ENCODE measurements around the gene RNF128.
A peak's percentile ranks its signal among the peaks of the same experiment; 100 is the strongest.

The RNF128 gene

GRCh38 chrX:106726485-106727437 lies at the start of gene RNF128:
TSS of gene RNF128 (plus strand) at chrX:106726701. CDS start at chrX:106726914, 213 bp downstream.
- DNase-seq, result peak in 1 of 2 donors; percentile 2

GRCh38 chrX:106680716-106681115 lies 45.8 kb upstream of the RNF128 start:
- no peak for DNase-seq

- DNase-seq, result no peak
Measured at GRCh38 chrX:106684207-106684606, 42.3 kb upstream of the RNF128 start.

DNA sequence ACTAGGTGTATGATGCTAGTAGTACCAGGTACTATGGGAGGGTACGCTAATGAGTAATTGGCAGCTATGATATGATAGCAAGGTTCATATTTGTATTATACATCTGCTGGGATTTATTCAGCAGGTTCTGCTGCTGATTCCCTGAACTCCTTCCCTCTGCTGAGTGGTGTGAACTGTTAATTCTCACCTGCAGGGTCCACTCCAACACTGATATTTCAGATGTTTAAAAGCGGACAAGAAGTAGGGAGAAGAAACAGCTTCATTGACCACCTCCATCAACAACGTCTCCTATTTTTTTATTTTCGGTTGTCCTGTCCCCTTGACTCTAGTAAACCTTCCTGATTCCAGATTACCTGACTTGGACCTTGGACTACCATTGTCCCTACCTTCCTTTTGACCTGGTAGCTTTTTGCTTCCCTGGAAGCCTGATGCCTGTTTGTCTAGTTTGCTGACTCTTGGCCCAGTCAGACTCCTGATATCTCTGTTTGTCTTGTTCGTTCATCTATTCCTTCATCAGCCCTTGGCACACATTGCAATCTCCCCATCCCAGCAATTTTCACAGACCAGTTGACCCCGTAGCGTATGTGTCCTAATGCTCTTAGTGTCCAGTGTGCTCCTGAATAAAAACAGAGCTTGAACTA lies 34.0 kb upstream of the RNF128 start:
- DNase-seq, result no peak

DNA sequence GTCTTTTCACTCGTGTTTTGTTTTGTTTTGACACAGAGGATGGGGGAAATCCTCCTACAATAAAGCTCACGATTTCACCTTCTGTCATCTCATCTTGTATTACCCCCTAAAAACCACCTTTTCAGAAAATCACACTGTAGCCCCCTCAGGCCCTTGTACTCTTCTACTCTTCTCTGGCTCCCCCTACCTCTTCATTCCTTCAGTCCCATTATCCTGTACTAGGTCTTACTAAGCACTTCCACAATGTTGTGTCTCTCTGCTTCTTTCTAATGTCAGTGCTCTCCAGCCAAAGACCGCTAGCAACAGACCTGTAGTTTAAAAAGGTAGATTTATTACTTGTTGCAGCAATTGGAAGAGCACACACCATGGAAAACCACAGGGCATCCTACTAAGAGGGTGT lies 30.0 kb upstream of the RNF128 start:
- DNase-seq, result no peak

DNA sequence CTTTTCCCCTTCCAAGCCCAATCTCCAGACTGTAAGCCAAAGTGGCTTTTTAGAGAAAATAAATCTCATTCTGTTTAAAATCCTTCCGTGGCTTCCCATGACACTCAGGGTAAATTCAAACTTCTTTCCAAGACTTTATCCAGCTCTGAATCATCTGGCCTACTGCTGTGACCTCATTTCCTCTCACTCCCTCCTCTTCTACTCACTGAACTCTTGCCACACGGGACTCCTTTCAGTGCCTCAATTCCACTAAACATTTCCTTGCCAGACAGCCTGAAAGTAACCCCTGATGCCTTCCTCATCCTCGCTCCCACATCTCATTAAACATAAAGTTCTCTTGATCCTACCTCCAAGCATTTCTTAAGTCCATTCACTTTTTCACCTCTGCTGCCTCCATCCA lies 27.8 kb upstream of the RNF128 start:
- no peak for DNase-seq

GRCh38 chrX:106702636-106703035 lies 23.9 kb upstream of the RNF128 start:
- DNase-seq, result no peak

DNA sequence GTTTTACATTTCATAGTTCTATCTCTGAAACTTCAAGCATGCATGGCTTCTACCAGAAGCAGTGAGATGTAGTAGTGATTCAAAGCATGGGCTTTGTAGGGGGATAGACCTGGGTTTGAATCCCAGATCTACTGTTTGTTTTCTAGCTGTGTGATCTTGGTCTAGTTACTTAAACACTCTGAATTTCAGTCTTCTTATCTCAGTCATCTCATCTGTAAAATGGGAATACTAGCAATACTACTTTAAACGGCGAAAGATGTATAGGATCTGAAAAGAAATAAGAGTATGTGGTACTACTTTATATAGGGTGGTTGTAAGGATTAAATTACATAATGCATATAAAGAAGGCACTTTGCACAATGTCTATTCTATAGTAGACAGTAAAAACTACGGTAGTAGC lies 20.0 kb upstream of the RNF128 start:
- no peak for DNase-seq

GRCh38 chrX:106707771-106708454 lies 18.6 kb upstream of the RNF128 start:
- DNase-seq, result no peak

DNA sequence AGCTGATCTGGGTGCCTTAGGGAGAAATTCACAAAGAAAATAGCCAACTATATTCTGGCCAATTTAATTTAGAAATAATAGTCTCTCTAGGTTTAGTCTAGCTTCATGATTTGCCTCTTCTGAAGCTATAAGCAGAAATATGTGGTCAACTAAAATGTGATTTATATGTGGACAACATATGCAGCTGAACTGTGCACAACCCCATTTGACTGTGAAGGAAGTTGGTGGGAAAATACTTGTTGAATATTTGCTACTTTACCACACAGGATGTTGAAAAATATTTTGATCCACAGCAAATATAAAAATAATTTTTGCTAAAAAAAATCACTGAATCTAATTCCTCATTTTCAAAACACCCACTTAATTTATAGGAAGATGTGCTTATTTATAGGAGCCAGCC lies 15.7 kb upstream of the RNF128 start:
- DNase-seq, result no peak

- no peak for DNase-seq
Measured at GRCh38 chrX:106711375-106711774, 15.1 kb upstream of the RNF128 start.

GRCh38 chrX:106716004-106716403 lies 10.5 kb upstream of the RNF128 start:
- DNase-seq, result no peak

DNA sequence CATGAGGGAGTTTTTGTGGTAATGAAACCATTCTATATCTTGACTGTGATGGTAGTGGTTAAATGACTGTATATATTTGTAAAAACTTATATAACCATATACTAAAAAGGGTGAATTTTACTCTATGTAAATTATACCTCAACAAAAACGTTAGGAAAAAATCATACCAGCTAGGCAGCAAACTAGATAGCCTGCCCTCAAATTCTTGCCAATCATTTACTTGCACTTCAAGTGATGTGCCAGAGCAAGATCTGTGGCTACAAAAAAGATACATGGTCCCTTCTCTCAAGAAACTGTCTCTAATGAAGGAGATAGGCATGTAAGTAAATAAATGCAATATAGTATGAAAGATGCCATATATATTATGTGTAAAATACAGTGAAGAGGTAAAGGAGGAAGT lies 10.0 kb upstream of the RNF128 start:
- no peak for DNase-seq

GRCh38 chrX:106718709-106719108 lies 7.8 kb upstream of the RNF128 start:
- no peak for DNase-seq

DNA sequence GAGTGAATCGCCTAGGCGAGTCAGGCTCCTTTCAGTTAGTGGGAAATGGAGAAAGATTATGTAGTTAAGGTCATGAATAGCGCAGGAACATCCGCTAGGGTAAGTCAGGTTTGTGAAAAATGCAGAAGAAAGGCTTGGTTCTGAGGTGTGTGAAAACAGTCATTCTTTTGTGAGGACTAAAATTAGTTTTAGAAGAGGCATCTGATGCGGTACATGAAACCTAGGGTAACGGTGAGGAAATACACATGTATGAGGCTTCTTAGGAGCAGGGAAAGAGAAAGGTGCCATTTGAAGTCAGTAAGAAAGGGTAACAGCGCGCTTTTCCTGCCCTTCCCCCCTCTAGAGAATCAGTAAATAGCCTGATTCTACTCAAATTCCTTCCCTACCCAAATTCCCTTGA lies 570 bp upstream of the RNF128 start:
- no peak for DNase-seq

DNA sequence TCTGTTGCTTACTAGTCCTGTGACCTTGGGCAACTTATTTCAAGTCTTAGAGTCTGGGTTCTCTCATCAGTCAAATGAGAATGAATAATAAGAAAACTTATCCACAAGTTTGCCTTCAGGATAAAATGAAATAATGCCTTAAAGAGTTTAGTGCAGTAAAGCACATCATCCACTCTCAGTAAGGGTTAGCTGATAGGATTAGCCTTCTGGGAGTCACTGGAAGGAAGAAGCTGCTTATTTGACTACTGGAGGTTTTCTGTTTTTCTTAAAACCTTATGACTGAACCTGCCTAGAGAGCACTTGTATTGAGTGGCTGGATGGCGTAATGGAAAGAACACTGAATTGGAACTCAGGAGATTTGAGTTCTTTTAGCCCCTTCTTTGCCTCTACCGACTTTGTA lies 1.8 kb downstream of the RNF128 start:
- no peak for DNase-seq

DNA sequence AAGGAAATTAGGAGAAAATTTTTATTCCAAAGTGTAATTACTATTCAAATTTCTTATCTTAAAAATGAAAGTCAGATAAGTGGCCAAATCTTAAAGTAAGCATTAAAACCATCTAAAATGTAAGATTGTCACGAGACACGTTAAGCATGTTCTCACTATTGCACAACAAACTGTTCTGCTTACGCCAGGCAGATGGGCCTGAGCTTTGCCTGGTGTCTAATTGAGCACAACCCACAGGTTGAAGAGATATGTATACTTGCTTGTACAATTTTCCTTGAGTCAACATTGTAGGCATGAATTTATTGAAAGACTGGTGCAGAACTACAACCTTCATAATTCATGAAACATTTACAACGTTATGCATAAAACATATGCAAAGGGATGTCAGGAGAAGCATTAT lies 3.9 kb downstream of the RNF128 start:
- DNase-seq, result no peak

GRCh38 chrX:106731590-106731989 lies 5.1 kb downstream of the RNF128 start:
- no peak for DNase-seq

- no peak for DNase-seq
Measured at GRCh38 chrX:106734827-106735226, 8.3 kb downstream of the RNF128 start.

DNA sequence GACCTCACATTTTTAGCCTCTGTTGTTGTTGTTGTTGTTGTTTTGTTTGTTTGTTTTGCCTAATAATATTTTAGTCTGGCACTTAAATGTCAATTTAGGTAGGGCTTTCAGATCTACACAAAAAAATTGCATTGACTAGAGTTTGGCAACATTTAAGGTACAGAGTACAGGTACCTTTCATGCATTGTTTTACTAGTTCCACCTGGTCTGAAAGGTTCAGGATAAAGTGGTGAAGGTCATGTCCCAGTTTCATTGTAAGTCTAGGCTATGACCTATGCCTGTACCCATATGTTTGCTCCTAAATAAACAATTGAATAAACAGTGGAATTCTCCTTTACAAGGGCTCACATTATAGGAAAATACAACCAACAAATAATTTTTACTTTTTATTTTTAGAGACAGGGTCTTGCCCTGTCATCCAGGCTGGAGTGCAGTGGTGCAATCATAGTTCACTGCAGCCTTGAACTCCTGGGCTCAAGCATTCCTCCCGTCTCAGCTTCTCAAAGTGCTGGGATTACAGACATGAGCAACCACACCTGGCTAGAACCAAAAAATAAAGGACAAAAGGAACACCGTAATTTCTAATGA lies 13.8 kb downstream of the RNF128 start:
- DNase-seq, result no peak

- DNase-seq, result no peak
Measured at GRCh38 chrX:106742193-106742592, 15.7 kb downstream of the RNF128 start.

DNA sequence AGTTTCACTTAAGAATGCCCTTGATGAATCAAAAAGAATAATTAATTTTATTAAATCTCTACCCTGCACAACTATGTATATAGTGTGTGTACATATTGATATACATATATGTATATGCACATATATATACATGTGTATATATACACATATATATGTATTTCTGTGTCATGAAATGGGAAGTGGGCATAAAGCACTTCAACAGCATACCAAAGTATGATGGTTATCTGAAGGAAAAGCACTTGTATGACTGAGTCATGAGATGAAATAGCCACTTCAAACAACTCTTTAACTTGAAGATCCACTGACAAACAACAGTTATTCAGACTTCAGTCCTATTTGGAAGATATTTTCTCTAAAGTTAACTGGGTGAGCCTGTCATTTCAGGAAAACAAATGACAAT lies 16.3 kb downstream of the RNF128 start:
- DNase-seq, result no peak

DNA sequence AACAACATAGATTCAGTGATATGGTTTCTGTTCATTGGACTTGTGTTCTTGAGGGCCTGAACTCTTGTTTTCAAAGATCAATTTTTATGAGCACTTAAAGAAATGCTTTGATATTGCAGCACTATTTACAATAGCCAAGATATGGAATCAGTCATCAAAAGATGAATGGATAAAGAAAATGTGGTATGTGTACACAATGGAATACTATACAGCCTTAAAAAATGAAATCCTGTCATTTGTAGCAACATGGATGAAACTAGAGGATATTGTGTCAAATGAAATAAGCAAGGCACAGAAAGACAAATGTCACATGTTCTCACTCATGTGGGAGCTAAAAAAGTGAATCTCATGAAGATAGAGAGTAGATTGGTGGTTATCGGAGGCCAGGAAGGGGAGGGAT lies 21.9 kb downstream of the RNF128 start:
- no peak for DNase-seq

Measured in CD4-positive, alpha-beta T cell treated with Interleukin-4 for 1 hour (primary cell).